GM08714 (cell line): ENCODE results near the gene LYSMD1.

Source experiments
- H3K4me3 ChIP-seq: fragments of 200-500 bp; sonication (Bioruptor generic); 2 replicates; pipeline ENCODE4 v1.5.1; 2014; ENCODE audit warnings: mild to moderate bottlenecking, low read length, inconsistent platforms
- ZNF274 ChIP-seq: IDR thresholded peaks from 2 replicates; pipeline ENCODE4 v1.6.1; 2012; ENCODE audit warnings: mild to moderate bottlenecking, low read depth, low read length

Gene LYSMD1

DNA sequence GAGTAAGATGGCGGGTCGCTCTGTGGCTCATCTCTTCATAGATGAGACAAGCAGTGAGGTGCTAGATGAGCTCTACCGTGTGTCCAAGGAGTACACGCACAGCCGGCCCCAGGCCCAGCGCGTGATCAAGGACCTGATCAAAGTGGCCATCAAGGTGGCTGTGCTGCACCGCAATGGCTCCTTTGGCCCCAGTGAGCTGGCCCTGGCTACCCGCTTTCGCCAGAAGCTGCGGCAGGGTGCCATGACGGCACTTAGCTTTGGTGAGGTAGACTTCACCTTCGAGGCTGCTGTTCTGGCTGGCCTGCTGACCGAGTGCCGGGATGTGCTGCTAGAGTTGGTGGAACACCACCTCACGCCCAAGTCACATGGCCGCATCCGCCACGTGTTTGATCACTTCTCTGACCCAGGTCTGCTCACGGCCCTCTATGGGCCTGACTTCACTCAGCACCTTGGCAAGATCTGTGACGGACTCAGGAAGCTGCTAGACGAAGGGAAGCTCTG is 6.9 kb downstream of the LYSMD1 start:
- no peak overlapping the region for H3K4me3 ChIP-seq
- no peak for TF ChIP-seq ZNF274

DNA sequence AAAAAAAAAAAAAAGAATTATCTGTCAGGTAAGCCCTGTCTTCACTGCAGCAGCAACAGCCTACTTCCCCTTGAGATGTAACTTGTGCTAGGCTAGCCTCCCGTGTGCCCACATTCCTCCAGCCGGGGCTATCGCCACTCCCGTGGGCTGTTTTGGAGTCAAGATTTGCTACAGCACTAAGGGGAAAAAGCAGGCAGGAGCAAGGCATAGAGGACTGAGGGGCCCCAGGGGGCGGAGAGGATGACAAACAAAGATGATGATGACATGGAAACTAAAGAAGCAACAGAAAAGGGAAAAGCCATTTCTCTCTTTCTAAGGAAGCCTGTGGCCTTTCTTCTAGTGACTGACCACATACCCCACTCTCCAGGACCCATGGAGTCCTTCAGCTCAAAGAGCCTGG is 7.4 kb downstream of the LYSMD1 start:
- H3K4me3 ChIP-seq: no peak overlapping the region
- no peak for TF ChIP-seq ZNF274

DNA sequence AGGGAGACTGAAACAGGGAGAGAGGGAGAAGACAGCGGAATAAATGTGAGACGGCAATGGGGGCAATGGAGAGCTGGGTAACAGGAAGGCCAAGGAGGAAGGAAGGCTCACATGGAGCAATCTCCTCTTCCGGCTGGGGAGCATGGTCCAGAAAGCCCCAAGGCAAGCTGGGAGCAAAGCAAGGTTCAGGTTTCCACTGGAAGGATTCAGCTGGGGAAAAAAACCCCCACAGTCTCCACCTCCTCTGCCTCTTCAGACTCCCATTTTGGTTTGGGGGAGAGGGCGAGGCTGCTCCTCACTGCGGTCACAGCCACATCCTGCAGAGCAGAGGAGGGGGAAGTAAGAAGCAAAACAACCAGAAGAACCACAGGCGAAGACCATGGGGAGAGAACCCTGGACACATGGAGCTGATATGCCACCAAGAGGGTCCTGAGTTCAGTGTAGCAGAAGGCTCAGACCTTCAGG is 8.6 kb downstream of the LYSMD1 start:
- peak overlapping the region; percentile 86 for H3K4me3 ChIP-seq

DNA sequence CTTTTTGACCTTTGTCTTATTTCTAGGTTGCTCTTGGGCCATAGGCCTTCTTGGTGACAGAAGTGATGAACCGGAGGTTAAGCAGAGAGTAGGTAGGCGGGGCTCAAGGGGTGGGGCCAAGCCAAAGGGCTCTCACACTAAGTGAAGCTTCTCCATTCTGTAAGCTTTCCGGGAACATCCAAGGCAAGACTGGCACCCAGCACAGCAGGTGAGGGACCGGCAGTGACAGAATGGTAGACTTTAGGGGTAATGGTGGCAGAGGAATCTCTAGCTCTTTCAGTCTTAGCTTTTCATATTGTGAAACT is 9.2 kb downstream of the LYSMD1 start, which contains the start of gene TNFAIP8L2:
Gene TNFAIP8L2 (plus strand): TSS at position 135 of the 305 bp plus-strand sequence. CDS start 2,049 bp downstream, outside the sequence.
- no peak for TF ChIP-seq ZNF274
- H3K4me3 ChIP-seq: peak within 1 kb of the TSS; percentile 86

More for the DNA sequence above, 8.6 kb downstream of the LYSMD1 start:
- TF ChIP-seq ZNF274: no peak

DNA sequence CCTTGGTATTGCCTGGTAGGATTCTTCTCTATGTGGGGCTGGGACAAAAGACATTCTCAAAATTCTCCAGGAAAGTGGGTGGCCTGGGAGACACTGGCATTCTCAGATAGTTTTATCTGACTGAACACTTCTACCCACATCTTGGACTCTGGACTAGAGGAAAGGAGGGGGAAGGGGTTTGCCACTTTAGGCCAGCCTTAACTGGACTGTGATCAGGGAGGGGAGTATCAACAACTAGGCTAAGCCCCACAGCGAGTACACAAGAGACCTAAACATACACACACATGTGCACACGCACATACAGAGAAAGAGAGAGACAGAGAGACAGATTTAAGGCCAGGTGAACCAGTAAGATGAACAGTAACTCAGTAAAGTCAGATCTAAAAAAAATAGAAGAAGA is 18.0 kb downstream of the LYSMD1 start:
- no peak for TF ChIP-seq ZNF274
- no peak overlapping the region for H3K4me3 ChIP-seq

DNA sequence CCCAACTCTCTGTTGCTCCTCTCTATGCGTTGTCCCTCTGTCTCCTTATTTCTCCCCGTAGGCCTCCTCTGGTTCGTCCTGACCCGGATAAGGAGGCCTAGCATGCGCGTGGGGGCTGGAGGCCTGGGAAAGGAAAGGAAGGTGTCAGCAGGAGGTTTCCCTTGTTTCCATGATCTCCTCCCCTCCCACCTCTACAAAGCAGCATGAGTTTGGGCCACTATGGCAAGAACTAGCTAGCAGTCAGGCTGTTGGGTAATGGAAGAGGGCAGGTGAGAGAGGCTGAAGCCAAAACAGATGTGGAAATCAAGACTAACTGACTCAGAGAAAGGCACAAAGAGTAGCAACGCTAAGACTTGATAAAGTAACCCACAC is 18.6 kb downstream of the LYSMD1 start:
- peak overlapping the region; percentile 75; the same call in 1 of the 2 replicates for H3K4me3 ChIP-seq
- TF ChIP-seq ZNF274: no peak

DNA sequence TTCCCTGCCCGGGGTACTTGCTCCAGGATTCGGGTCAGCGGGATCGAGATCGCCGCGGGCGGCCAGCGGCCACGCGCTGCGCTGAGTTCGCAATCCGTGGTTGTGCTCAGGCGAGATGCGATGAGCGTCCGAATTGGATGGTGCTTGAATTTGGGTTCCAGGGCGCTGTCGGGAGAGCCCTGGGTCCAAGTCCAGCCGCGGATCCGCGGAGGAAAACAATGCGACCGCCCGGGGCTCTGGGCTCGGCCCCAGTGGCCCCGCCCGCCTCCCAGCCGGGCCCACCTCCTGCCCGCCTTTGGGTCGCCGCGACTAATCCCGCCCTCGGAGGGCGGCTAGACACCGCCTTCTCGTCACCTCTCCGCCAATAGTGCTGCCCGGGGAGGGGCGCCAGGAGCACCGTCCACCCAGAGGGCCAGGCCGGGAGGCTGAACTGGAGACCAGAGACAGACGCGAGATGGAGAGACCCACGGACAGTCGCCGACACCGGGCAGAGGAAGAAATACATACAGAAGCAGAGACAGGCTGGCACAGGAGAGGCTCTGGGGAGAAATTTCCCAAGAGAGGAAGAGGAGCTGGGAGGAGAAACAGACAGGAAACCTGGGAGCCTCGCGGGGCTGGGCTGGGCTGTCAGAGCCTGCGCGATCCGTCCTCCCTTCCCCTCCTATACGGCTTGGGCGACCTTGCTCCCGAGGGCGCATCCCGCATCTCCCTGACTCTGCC is 19.1 kb downstream of the LYSMD1 start, which contains the start of gene SEMA6C:
Gene SEMA6C (minus strand): TSS at position 220 of the 720 bp plus-strand sequence. CDS start 4,010 bp downstream, outside the sequence.
- no peak for TF ChIP-seq ZNF274
- H3K4me3 ChIP-seq: peak within 1 kb of the TSS; percentile 75

DNA sequence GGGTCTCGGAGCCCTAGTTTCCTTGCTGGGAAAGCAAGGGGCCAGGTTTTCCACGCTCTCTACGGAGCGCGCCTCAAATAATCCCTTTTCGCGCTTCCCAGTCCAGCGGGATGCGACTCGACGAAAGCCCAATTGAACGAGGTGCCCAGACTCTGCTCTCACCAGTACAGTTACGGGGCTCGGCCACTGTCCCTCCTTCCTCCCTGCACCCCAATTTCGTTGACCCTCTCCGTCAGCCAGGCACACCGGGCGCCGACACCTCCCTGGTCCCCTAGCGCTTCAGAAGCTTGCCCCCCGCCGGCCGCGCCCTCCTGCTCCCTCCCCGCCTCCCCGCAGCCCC is 19.7 kb downstream of the LYSMD1 start:
- no peak for TF ChIP-seq ZNF274
- H3K4me3 ChIP-seq: peak overlapping the region; percentile 75

DNA sequence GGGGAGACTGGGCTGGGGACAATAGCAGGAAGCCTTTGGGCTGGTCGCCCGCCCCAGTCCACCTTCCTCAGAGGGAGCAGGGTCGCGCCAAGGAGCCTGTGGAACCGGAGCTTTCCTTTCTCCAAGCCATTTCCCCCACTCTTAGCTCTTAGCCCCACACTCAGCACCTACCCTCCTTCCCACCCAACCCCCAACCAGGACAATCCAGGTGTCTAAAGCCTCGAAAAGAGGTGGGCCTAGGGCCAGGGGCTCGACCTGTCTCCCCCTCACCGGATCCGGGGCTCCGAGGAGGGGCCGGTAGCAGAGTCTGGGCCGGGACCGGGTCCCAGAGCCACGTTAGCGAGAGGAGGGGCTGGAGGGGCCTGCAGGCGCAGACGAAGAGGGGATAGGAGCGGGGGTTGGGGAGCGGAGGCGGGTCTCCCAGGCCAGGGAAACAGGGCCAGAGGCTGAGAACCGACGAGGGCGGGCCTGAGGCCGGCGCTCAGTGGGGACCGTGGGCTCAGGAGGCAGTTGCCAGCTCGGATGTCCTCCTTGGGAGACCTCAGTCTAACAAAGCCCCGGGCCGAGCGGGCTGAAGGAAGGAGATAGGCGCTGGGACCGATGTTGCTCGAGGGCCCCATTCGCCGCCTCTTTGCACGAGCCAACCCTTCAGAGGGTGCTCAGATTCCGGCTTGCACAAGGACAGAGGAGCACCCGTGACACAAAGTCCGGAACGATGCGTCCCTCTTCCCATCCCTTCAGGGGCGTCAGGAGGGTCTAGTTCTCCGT is 20.2 kb downstream of the LYSMD1 start:
- TF ChIP-seq ZNF274: no peak

DNA sequence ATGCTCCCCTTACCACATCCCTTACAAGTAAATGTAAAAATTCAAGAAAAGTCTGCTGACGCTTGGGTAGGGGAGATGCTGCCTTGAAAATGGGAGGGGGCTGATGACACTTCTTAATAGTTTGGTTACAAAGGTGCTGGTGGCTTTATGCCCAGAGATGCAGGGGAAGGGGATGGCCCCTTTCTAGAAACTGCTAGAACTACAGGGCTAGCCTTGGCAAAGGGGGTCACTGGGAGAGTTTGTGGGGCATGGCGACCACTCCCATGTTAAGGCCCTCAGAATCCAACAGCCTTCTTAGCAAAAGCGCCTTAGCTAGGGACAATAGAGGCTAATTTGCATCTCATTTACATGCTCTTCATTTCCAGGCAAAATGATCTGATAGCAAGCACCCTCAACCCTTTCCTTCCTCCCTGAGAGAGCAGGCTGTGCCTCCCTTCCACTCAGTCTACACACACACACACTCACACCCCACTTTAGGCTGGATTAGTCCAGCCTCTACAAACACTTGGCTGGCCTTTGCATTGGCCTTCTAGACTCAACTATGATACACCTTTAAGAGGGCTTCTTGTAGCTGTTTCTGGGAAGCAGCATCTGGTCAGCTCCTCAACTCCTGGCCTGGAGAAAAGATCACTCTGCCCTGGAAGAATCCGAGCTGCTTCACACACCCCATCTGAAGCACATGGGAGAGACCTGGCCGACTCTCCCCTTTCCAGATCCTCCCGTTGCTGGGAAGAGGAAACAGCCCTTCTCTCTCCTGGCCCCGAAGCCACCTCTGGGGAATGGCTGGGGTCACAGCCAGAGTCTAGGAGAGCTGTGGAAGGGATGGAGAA is 21.0 kb downstream of the LYSMD1 start:
- no peak for TF ChIP-seq ZNF274
- no peak overlapping the region for H3K4me3 ChIP-seq

More for the DNA sequence above, 20.2 kb downstream of the LYSMD1 start:
- H3K4me3 ChIP-seq: peak overlapping the region; percentile 75; the same call in 1 of the 2 replicates

DNA sequence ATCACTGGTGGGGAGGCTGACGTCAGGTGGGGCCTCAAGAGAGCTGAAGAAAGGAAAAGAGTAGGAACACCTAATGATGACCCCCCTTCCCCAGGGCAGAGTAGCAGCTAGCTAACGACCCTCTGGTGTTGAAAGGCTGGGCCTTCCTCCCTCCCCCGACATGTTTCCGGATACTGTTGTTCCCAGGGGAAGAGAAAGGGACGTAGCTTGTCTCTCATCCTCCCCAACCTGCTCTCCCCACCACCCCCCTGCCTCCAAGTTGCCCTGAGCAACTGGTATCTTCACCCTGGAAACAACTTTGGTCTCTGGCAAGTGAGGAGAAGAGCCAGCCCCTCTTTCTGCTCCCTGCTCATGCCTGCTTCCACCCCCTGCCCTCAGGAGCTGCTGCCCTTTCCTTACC is 21.7 kb downstream of the LYSMD1 start:
- H3K4me3 ChIP-seq: no peak overlapping the region
- no peak for TF ChIP-seq ZNF274

DNA sequence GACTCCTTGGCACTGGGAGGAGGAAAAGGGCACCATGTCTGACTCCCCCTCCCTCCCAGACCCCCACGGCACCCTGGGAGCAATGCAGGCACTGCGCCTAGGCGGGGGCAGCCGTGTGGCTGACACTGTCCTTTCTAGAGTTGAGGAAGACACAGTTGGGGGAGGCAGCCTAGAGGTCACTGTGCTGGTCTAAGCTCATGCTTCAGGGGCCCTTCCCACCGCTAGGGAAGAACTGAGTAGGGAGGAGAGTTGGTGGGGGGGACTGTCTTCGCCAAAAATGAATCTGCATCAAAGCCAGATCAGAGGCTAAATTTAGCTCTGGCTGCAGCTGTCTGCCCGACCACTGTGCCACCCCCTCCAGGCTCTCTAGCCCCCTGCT is 22.7 kb downstream of the LYSMD1 start:
- no peak overlapping the region for H3K4me3 ChIP-seq
- no peak for TF ChIP-seq ZNF274

DNA sequence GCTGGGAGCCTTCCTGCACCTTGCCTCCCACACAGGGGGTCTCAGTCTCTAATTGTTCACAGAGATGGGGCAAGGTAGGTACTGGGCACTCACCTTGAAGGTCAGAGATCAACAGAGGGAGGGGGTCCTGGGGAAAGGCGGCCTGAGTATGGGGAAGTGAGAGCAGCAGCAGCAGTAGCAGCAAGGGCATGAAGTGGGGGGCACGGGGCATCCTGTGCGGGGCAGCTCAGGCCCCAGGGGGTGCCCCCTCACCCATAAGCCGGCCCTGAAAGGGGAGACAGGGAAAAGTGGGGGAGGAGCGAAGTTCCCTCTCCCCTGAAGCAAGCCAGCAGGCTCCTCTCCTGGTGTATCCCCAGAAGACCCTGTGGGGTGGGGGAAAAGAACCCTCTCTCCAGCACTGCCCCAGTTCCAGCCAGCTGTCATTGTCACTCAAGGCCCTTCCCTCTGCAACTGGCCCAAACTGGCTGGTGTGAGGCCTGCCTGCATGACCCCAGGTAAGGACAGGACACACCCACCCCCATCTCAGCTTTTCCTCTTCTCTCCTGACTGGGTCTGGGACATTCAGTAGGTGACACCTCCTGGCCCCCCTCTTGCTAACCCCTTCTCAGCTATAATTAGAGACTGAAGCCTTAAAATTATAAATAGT is 23.2 kb downstream of the LYSMD1 start:
- TF ChIP-seq ZNF274: no peak
- no peak overlapping the region for H3K4me3 ChIP-seq

DNA sequence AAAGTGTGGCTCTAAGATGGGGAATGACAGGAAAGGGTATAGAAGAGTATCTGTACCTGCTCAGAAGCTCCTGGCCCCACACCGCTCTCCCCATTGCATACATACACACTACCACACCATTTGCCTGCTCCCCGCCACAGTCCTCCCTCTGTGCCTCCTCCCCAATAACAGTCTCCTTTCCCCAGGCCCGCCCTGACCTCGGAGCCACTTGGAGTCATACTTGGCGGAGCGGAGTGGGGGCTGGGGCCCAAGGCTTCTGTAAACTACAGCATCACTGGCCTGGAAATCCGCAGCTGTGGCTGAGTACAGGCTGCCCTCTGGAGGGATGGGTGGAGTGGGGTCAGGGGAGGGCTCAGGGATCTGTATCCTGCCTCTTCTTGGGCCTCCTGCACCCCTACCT is 27.9 kb downstream of the LYSMD1 start:
- no peak for TF ChIP-seq ZNF274
- no peak overlapping the region for H3K4me3 ChIP-seq
